Measurements from ENCODE around the gene SLC29A1. TPM values are rescaled to one million over a fixed set of nuclear protein-coding genes. Genes with fewer than 3 reads are reported as not detected.
A peak's percentile ranks its signal among the peaks of the same experiment; 100 is the strongest.

The SLC29A1 gene
- total and polyA plus RNA-seq, 4 donors = 15.1 to 67.2 (median 16.7) TPM

GRCh38 chr6:44251576-44252524 lies 28.5 kb downstream of the SLC29A1 start (continued):
- TF ChIP-seq MAX (IDR thresholded peaks at IDR 0.05) (no peak), RXRA (IDR thresholded peaks at IDR 0.05) (no peak), HNF4G (IDR thresholded peaks at IDR 0.05) (no peak), NR2F2 (IDR thresholded peaks at IDR 0.05) (no peak), SP1 (IDR thresholded peaks at IDR 0.05) (no peak), FOXA1 (IDR thresholded peaks at IDR 0.05) (no peak), YY1 (IDR thresholded peaks at IDR 0.05) (no peak), ATF3 (IDR thresholded peaks at IDR 0.05) (no peak), GABPA (IDR thresholded peaks at IDR 0.05 in 1 of 2, conservative IDR thresholded peaks at IDR 0.05 in 1 of 2) (no peak), TAF1 (conservative IDR thresholded peaks at IDR 0.05) (no peak), RAD21 (IDR thresholded peaks at IDR 0.05) (no peak)

GRCh38 chr6:44253307-44254101 lies 30.1 kb downstream of the SLC29A1 start:
- 69% methylated on average over 10 of the region's 10 CpGs for WGBS
- Histone ChIP-seq H3K4me3 (ENCODE audit: low read depth in 1 of 3, low read length in 3 of 3) (no peak overlapping the region), H3K9ac (ENCODE audit: low read depth in 1 of 2, low read length in 2 of 2) (no peak overlapping the region), H3K36me3 (ENCODE audit: control insufficient read depth in 4 of 4, insufficient read depth in 3 of 4, low read depth in 1 of 4, low read length in 3 of 4) (peaks cover 10 to 64% (median 52%) of the 10 kb centered on the region in 4 donors), H3K27ac (ENCODE audit: low read depth in 1 of 2, low read length in 2 of 2) (no peak overlapping the region), H3K4me1 (ENCODE audit: control insufficient read depth in 4 of 4, insufficient read depth in 4 of 4, low read length in 3 of 4) (peaks cover 4 to 45% (median 26%) of the 10 kb centered on the region in 4 donors), H3K27me3 (ENCODE audit: control insufficient read depth in 4 of 4, insufficient read depth in 4 of 4, low read length in 3 of 4) (no peaks in the 10 kb centered on the region), H3K9me3 (ENCODE audit: control insufficient read depth in 4 of 4, low read length in 3 of 4) (no peaks in the 10 kb centered on the region)
- no peak for TF ChIP-seq HNF4G (IDR thresholded peaks at IDR 0.05)
- TF ChIP-seq SP1 (IDR thresholded peaks at IDR 0.05) = no peak
- TF ChIP-seq REST (IDR thresholded peaks at IDR 0.05) = no peak
- peak; percentile 29 for TF ChIP-seq CTCF (IDR thresholded peaks at IDR 0.05; ENCODE audit: low read depth, low read length, missing input control)
- peak; percentile 26 to 69 for TF ChIP-seq RAD21 (IDR thresholded peaks at IDR 0.05)
- TF ChIP-seq RXRA (IDR thresholded peaks at IDR 0.05) = peak in 1 of 2 donors; percentile 41
- no peak for TF ChIP-seq FOXA1 (IDR thresholded peaks at IDR 0.05)
- TF ChIP-seq YY1 (IDR thresholded peaks at IDR 0.05) = no peak
- DNase-seq (ENCODE audit: low spot score) = peak; percentile 76
